Neuronal stem cell (in vitro differentiated cells): ENCODE data around the gene GLMP.
A peak's percentile ranks its signal among the peaks of the same experiment; 100 is the strongest.

Experiments
- DNase-seq: peaks from one replicate; pipeline ENCODE4 v3.0.0-alpha.2; 2013; ENCODE audit warnings: low spot score
- H2AFZ ChIP-seq: one replicate; pipeline ENCODE4 v1.6.1; 2013; ENCODE audit warnings: mild to moderate bottlenecking, low read length, inconsistent platforms
- H2AK5ac ChIP-seq: 2 replicates; pipeline ENCODE4 v1.6.1; 2013; ENCODE audit warnings: low read depth, mild to moderate bottlenecking, inconsistent platforms, low read length, moderate library complexity, mixed read lengths
- H2BK120ac ChIP-seq: 2 replicates; pipeline ENCODE4 v1.6.1; 2013; ENCODE audit warnings: low read depth, mild to moderate bottlenecking, inconsistent platforms, low read length, moderate library complexity, mixed read lengths
- H2BK12ac ChIP-seq: one replicate; pipeline ENCODE4 v1.6.1; 2013; ENCODE audit warnings: low read length, inconsistent platforms
- H2BK15ac ChIP-seq: 2 replicates; pipeline ENCODE4 v1.6.1; 2013; ENCODE audit warnings: mild to moderate bottlenecking, low read length, inconsistent platforms, mixed read lengths
- H2BK5ac ChIP-seq: one replicate; pipeline ENCODE4 v1.6.1; 2013; ENCODE audit warnings: inconsistent platforms, mild to moderate bottlenecking, low read length, moderate library complexity
- H3K14ac ChIP-seq: one replicate; pipeline ENCODE4 v1.6.1; 2013; ENCODE audit warnings: low read length, inconsistent platforms
- H3K18ac ChIP-seq: 2 replicates; pipeline ENCODE4 v1.6.1; 2013; ENCODE audit warnings: low read length, inconsistent platforms
- H3K23ac ChIP-seq: 2 replicates; pipeline ENCODE4 v1.6.1; 2013; ENCODE audit warnings: low read depth, mild to moderate bottlenecking, mixed read lengths, low read length, inconsistent platforms; ENCODE audit not compliant: poor library complexity
- H3K27ac ChIP-seq: replicated peaks from 3 replicates; pipeline ENCODE4 v1.5.1; 2013; ENCODE audit warnings: low read length, inconsistent platforms
- H3K27me3 ChIP-seq, 3 experiments: 2 replicates each; pipeline ENCODE4 v1.6.1; 2013; ENCODE audit warnings: low read length in 3 of 3, mild to moderate bottlenecking in 2 of 3, inconsistent platforms in 1 of 3, low read depth in 1 of 3, mixed read lengths in 1 of 3, moderate library complexity in 1 of 3; ENCODE audit not compliant: control insufficient read depth in 3 of 3, insufficient read depth in 3 of 3
- H3K36me3 ChIP-seq, 2 donors: replicated peaks in 1 of 2; 2 replicates each; pipeline ENCODE4 v1.6.1; 2013; ENCODE audit warnings: low read length in 2 of 2; ENCODE audit not compliant: control insufficient read depth in 2 of 2, insufficient read depth in 2 of 2
- H3K4ac ChIP-seq: 2 replicates; pipeline ENCODE4 v1.6.1; 2013; ENCODE audit warnings: inconsistent platforms, mild to moderate bottlenecking, low read length, moderate library complexity
- H3K4me1 ChIP-seq, 2 donors: 1 replicate in 1 of 2; 2 replicates in 1 of 2; pipeline ENCODE4 v1.6.1; 2013; ENCODE audit warnings: low read length in 2 of 2, low read depth in 1 of 2; ENCODE audit not compliant: control insufficient read depth in 2 of 2, insufficient read depth in 1 of 2
- H3K4me2 ChIP-seq: one replicate; pipeline ENCODE4 v1.6.1; 2013; ENCODE audit warnings: mild to moderate bottlenecking, low read length, inconsistent platforms; ENCODE audit not compliant: insufficient read depth, poor library complexity, severe bottlenecking
- H3K4me3 ChIP-seq, 2 donors: 2 replicates each; pipeline ENCODE4 v1.5.1; 2013; ENCODE audit warnings: low read length in 2 of 2, mild to moderate bottlenecking in 2 of 2, inconsistent platforms in 1 of 2, moderate library complexity in 1 of 2
- H3K79me1 ChIP-seq: one replicate; pipeline ENCODE4 v1.6.1; 2013; ENCODE audit warnings: low read depth, mild to moderate bottlenecking, inconsistent platforms, low read length, moderate library complexity
- H3K9ac ChIP-seq: one replicate; pipeline ENCODE4 v1.6.1; 2013; ENCODE audit warnings: mild to moderate bottlenecking, low read depth, low read length, inconsistent platforms; ENCODE audit not compliant: poor library complexity
- H3K9me3 ChIP-seq, 2 donors: replicated peaks in 1 of 2; 2 replicates each; pipeline versions ENCODE3 to v1.6.1; 2013; ENCODE audit warnings: low read length in 2 of 2, mild to moderate bottlenecking in 2 of 2, inconsistent platforms in 1 of 2, low read depth in 1 of 2, mixed read lengths in 1 of 2, moderate library complexity in 1 of 2; ENCODE audit not compliant: control insufficient read depth in 2 of 2, insufficient read depth in 1 of 2
- H4K8ac ChIP-seq: one replicate; pipeline ENCODE4 v1.6.1; 2013; ENCODE audit warnings: low read depth, mild to moderate bottlenecking, inconsistent platforms, low read length, moderate library complexity
- H4K91ac ChIP-seq: one replicate; pipeline ENCODE4 v1.6.1; 2013; ENCODE audit warnings: low read length, low read depth, mild to moderate bottlenecking, inconsistent platforms; ENCODE audit not compliant: poor library complexity
- WGBS, 2 donors: extraction: QIAGEN DNeasy Blood & Tissue Kit; methylation state at CpG; one replicate each; pipeline ENCODE4 v1.1.7; 2013; ENCODE audit warnings: missing lambda C conversion rate in 2 of 2, mixed read lengths in 1 of 2; ENCODE audit not compliant: insufficient read length in 2 of 2, insufficient replicate concordance in 1 of 2; ENCODE audit errors: extremely low coverage in 2 of 2; 5-methylcytosine and 5-hydroxymethylcytosine counted together

Gene GLMP

GRCh38 chr1:156257711-156258110, 37.8 kb downstream of the GLMP start:
- Histone ChIP-seq H2AK5ac (no peak overlapping the region), H3K23ac (no peak overlapping the region), H3K18ac (no peak overlapping the region), H3K4me2 (no peak overlapping the region), H2BK120ac (no peak overlapping the region), H2BK15ac (no peak overlapping the region), H3K4ac (no peak overlapping the region), H2AFZ (no peak overlapping the region), H3K14ac (no peak overlapping the region), H4K91ac (no peak overlapping the region), H4K8ac (no peak overlapping the region), H3K9ac (no peak overlapping the region), H3K79me1 (peaks cover 2% of the 10 kb centered on the region), H3K9me3 (no peaks in the 10 kb centered on the region), H3K4me1 (no peaks in the 10 kb centered on the region), H3K27ac (no peak overlapping the region), H2BK12ac (no peak overlapping the region), H3K36me3 (peaks cover 58 to 88% of the 10 kb centered on the region in 2 donors), H3K4me3 (no peak overlapping the region), H2BK5ac (no peak overlapping the region), H3K27me3 (peaks cover 0 to 2% (median 0%) of the 10 kb centered on the region in 3 experiments)
- no peak for DNase-seq
- no CpG with 5 or more reads among the region's 2 CpGs for WGBS, 2 donors

GRCh38 chr1:156253634-156254033, 41.8 kb downstream of the GLMP start:
- Histone ChIP-seq H3K4me2 (no peak overlapping the region), H3K27me3 (no peaks in the 10 kb centered on the region), H2BK12ac (no peak overlapping the region), H2BK5ac (no peak overlapping the region), H3K79me1 (no peaks in the 10 kb centered on the region), H4K8ac (no peak overlapping the region), H3K4me3 (no peak overlapping the region), H3K4me1 (no peaks in the 10 kb centered on the region), H3K27ac (no peak overlapping the region), H2BK120ac (no peak overlapping the region), H2BK15ac (no peak overlapping the region), H3K4ac (no peak overlapping the region), H3K14ac (no peak overlapping the region), H2AK5ac (no peak overlapping the region), H2AFZ (no peak overlapping the region), H3K9ac (peak overlapping the region; percentile 22), H3K36me3 (peaks cover 60 to 91% of the 10 kb centered on the region in 2 donors), H3K18ac (no peak overlapping the region), H4K91ac (no peak overlapping the region), H3K9me3 (no peaks in the 10 kb centered on the region), H3K23ac (no peak overlapping the region)
- DNase-seq: no peak
- WGBS, 2 donors: no CpG with 5 or more reads among the region's 3 CpGs

GRCh38 chr1:156251527-156251926, 44.0 kb downstream of the GLMP start:
- peak overlapping the region; percentile 2 for H2BK5ac ChIP-seq
- peaks cover 2 to 16% of the 10 kb centered on the region in 2 donors for H3K4me1 ChIP-seq
- no peak overlapping the region for H3K4me2 ChIP-seq
- no peak overlapping the region for H3K18ac ChIP-seq
- no peaks in the 10 kb centered on the region for H3K27me3 ChIP-seq
- H2BK15ac ChIP-seq: no peak overlapping the region
- no peak overlapping the region for H3K9ac ChIP-seq
- no peak overlapping the region for H3K4ac ChIP-seq
- no peak overlapping the region for H3K27ac ChIP-seq
- no peaks in the 10 kb centered on the region for H3K9me3 ChIP-seq
- H2BK12ac ChIP-seq: no peak overlapping the region
- no peak overlapping the region for H2AK5ac ChIP-seq
- H4K8ac ChIP-seq: no peak overlapping the region
- no CpG with 5 or more reads among the region's 3 CpGs for WGBS, 2 donors
- no peak overlapping the region for H3K23ac ChIP-seq
- no peak overlapping the region for H2BK120ac ChIP-seq
- no peak for DNase-seq
- no peaks in the 10 kb centered on the region for H3K79me1 ChIP-seq
- peaks cover 45 to 72% of the 10 kb centered on the region in 2 donors for H3K36me3 ChIP-seq
- H2AFZ ChIP-seq: no peak overlapping the region
- H4K91ac ChIP-seq: no peak overlapping the region
- no peak overlapping the region for H3K14ac ChIP-seq
- no peak overlapping the region for H3K4me3 ChIP-seq

GRCh38 chr1:156249593-156249992, 45.9 kb downstream of the GLMP start:
- Histone ChIP-seq H3K4me2 (no peak overlapping the region), H3K4me3 (no peak overlapping the region), H2AFZ (no peak overlapping the region), H3K27ac (peak overlapping the region; percentile 57), H2BK15ac (no peak overlapping the region), H3K9me3 (no peaks in the 10 kb centered on the region), H3K14ac (no peak overlapping the region), H3K36me3 (peaks cover 42 to 60% of the 10 kb centered on the region in 2 donors), H3K4ac (no peak overlapping the region), H4K91ac (no peak overlapping the region), H2BK12ac (no peak overlapping the region), H3K4me1 (peaks cover 2 to 17% of the 10 kb centered on the region in 2 donors), H3K23ac (peak overlapping the region; percentile 92), H3K18ac (no peak overlapping the region), H2AK5ac (no peak overlapping the region), H3K27me3 (no peaks in the 10 kb centered on the region), H4K8ac (no peak overlapping the region), H2BK5ac (peak overlapping the region; percentile 57), H2BK120ac (no peak overlapping the region), H3K79me1 (peaks cover 3% of the 10 kb centered on the region), H3K9ac (peak overlapping the region; percentile 25)
- no peak for DNase-seq
- WGBS, 2 donors: no CpG with 5 or more reads among the region's 5 CpGs
